ENCODE measurements around the gene GRXCR2.

GRCh38 chr5:145835848-145836239, 37.0 kb downstream of the GRXCR2 start:
- TF ChIP-seq, protein P1, sequence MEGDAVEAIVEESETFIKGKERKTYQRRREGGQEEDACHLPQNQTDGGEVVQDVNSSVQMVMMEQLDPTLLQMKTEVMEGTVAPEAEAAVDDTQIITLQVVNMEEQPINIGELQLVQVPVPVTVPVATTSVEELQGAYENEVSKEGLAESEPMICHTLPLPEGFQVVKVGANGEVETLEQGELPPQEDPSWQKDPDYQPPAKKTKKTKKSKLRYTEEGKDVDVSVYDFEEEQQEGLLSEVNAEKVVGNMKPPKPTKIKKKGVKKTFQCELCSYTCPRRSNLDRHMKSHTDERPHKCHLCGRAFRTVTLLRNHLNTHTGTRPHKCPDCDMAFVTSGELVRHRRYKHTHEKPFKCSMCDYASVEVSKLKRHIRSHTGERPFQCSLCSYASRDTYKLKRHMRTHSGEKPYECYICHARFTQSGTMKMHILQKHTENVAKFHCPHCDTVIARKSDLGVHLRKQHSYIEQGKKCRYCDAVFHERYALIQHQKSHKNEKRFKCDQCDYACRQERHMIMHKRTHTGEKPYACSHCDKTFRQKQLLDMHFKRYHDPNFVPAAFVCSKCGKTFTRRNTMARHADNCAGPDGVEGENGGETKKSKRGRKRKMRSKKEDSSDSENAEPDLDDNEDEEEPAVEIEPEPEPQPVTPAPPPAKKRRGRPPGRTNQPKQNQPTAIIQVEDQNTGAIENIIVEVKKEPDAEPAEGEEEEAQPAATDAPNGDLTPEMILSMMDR (optimal IDR thresholded peaks at IDR 0.05 in 1 of 3, IDR thresholded peaks at IDR 0.05 in 1 of 3, conservative IDR thresholded peaks at IDR 0.05 in 1 of 3; ENCODE audit: extremely low read depth in 1 of 3, insufficient read depth in 2 of 3, low read length in 3 of 3): no peak
- no peak for TF ChIP-seq EZH2 (IDR thresholded peaks at IDR 0.05; ENCODE audit: low read length)
